Occipital lobe (tissue), 2 donors: ENCODE results near the gene STXBP6. TPM values are rescaled to one million over a fixed set of nuclear protein-coding genes. Genes with fewer than 3 reads are reported as not detected.
"Not testable (repeated sequence)": the region's sequence is repeated elsewhere in the genome, so short reads cannot be mapped to it uniquely, and the experiment has no call there.

Source experiments
- DNase-seq: peaks from one replicate; lab custom pipeline; 2025; lab: John Stamatoyannopoulos, UW
- total RNA-seq: library from RNA; depleted of rRNA; stranded (reverse); fragments of >200 nt; gene quantifications from one replicate; pipeline ENCODE4 v1.2.3, GENCODE V29; 2014

Gene STXBP6
- total RNA-seq, 1 donor from 2014 or later = 11.9 TPM

DNA sequence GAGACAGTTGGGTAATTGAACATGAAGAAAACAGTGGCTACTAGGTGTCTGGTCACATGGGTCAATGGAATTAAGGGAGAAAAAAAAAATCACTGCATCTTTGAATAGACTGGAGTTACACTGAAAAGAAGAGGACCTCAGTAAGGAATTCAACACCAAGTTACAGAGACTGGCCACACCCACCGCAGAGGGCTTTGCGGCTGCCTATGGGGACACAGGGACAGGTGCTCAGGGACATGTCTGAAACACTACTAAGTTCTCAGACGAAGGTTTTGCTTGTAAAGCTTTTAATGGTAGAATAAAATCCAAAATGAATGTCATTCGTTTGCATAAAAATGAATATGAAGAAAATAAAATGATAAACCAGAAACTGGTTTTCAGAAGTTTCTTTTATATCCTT, 93.8 kb downstream of the STXBP6 start:
- no peak for DNase-seq

DNA sequence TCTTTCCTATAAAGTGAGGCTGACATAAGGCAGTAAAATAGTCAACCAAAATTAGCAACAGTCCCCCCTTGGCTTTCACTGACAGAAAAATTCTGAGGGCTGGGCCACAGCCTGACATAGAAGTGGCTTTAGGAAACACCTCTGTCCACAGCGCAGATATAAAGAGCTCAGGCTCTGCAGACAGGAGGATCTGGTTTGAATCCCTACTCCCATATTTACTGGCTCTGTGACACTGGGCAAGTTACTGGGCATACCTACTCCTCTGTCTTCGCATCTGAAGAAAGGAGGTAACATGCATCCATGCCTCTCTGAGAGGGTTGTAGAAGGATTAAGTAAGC, 95.3 kb downstream of the STXBP6 start:
- no peak for DNase-seq

DNA sequence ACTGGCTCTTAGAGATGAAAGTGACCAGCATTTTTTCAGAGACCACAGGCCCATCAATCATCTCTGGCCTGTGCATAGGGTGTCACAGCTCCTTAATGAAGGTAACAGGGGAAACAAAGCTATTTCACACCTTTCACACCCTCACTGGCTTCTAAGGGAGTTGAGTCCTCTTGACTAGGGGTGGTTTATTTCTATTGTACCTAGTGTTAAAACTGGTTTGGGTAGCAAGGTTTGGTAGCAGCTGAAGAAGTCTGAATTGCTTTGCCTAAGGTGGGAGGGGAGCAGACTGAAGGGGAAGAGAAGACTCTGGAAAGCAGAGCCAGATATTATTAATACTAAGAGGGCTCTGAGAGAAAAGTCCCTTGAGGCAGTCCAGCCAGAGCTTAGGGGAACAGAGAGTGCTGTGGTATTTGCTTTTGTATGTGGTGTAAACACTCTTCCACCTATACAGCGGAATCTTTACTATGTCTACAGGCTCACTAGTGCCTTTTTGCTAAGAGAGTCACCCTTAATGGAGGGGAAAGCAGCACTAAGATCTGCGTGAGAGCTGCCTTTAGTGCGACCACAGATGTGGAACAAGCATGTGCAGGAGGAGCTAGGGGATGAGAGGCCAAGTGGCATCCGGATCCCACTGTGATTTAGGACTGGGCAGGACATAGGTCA, 95.8 kb downstream of the STXBP6 start:
- DNase-seq = no peak

DNA sequence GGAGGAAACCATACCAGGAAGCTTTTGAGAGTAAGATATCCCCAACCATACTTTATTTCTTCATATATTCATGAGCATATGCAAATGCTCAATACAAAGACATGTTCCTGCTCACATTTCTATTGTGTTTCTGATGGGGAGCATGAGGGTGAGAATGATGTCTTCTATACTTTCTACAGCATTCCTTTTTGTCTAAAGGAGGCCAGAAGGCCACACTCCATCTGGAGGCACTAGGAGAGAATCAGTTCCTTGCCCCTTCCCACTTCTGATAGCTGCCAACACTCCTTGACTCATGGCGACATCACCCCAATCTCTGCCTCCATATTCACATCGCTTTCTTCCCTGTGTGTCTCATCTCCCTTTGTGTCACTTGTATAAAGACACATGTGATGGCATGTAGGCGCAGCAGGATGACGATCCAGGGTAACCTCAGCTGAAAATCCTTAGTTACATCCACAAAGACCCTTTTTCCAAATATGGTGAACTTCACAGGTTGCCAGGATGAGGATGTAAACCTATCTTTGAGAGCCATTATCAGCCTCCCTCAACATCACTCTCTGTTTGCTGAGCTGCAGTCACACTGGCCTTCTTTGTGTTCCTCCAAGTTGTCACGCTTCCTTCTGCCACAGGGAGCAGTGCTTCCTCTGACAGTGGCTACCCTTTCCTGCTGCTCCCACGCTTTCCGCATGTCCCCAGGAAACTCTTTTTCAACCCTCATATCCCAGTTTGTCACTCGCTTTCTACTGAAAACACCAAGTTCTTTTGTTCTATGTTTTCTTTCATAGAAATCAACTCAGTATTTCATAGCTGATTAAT, 96.9 kb downstream of the STXBP6 start:
- DNase-seq = peak; percentile 8

DNA sequence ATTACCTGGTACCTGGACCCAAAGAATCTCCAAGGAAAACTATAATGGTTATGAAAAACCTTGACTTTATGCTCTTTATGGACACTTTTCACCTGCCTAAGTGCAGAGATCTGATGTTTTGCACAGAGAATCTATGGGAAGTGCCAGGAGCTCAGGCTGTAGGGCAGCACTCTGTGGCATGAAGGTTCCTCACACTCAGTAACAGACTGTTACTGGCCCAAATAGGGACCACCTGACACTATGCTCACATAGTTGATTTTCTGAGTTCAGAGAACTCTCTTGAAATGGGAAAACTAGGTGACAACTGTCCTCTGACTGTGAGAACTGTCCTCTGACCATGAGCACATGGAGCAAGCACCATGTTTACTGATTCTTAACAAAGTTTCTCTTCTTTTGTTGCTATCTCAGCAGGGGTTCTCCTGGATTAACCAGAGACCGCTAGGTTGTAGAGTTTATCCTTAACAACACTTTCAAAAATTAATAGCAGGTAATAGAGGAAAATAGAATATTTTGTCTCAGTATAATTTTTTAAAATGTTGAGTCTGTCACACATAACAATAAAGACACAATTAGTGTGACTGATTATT, 101.6 kb downstream of the STXBP6 start:
- no peak for DNase-seq

DNA sequence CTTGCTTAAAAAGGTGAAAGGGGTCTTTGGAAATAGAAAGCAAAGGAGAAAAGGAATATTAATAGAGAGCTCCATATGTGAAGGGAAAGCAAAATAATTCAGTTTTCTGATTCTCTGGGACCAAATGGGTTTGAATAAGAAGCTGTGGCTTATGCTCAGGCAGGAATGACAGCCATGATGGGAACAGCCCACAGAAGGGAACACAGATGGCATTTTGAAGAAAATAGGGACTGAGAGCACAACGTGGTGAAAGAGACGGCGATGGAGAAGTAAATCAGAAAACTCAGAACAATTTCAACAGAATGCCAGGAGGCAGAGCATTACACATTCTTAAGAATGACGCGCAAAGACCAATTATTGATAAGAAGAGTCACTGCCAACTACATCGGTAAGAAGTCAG, 102.8 kb downstream of the STXBP6 start:
- DNase-seq = no peak

DNA sequence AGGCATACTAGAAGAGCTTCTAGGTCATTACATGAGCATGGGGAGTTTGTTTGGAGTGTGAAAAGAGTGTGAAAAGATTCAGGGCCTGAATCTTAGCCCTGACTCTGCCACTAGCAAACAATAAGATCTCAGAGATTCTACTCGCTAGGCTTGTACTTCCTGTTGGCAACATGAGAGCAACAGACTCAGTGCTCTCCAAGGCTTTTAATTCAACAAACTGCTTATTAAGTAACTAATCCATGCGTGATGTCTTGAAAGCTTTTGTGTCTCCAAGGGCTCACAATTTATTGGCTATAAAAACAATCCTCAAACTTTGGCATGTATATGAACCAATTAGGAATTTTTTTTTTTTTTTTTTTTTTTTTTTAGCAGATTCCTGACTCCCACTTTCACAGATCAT, 105.1 kb downstream of the STXBP6 start:
- DNase-seq = no peak

DNA sequence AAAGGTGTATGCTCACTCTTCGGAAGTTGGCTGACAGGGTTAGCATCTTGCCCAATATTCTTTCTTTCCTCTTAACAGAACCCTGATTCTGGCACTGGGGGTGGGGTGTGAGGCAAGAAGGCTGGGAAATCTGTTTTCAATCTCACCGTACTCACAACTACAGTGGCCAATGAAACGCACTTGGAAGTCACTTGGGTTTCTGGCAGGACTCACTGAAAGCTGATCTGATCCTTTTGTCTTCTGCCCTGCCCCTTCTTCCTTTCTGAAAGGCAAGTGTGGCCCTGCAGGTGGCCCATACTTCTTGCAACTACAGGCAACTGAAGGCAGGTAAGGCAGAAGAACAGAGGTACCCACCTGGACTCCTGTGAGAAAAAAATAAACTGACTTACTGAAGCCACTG, 106.9 kb downstream of the STXBP6 start:
- DNase-seq = no peak

DNA sequence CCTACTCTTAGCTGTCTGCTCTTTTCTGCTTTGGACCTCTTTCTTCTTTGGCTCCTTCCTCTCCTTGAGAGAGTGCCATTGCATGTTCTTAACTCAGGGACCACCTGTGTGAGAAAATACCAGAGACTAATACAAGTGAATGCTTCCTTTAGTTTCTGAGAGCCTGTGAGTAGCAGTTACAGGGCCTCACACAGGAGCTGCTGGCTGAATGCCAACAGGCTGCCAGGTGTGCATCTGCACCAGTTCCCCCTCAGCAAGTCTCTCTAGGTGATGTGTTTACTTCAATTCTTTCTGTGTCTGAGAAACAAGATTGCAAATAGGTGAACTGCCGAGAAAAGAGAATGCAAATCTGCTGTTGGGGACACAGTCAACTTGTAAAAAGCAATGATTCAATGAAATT, 108.2 kb downstream of the STXBP6 start:
- no peak for DNase-seq

DNA sequence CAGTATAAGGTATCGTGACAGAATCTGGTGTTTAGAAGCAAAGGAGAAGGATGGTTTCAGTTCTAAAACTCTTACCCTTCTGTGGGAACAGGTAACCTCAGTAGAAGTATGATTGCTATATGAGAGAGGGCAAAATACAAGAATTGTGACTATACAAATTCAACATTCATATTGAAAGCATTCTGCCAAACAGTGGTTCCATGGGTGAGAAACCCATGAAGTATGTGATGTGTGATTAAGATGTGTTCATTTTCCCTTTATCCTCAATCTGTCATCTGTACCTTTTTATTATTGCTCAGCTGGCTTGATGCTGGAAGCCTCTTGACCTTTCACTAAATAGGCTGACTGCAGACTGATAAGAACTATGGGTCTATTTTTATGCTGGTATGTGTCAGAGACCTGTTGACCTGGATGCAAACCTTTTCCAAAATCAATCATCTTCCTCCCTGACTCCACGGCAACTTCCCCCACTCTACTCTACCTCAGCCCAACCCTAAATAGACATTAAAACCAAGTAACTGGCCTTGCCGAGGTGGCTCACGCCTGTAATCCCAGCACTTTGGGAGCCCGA, 109.6 kb downstream of the STXBP6 start:
- no peak for DNase-seq

DNA sequence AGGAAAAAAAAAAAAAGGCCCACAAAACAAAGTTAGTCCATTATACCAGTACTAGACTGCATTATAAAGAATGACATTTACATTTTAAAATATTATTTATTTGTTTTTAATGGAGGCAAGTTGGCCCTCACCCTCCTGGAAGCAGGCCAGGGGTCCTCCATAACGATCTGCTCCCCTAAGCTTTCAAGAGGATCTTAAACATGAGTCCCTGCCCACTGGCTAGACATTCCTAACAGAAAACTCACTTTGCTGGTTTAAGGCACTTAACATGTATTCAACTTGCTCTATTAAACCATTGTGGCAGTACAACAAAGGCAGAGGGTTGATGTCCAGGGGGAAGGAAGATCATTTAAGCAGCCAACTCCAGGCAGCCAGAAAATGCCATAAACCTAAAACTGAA, 111.4 kb downstream of the STXBP6 start:
- DNase-seq = no peak

DNA sequence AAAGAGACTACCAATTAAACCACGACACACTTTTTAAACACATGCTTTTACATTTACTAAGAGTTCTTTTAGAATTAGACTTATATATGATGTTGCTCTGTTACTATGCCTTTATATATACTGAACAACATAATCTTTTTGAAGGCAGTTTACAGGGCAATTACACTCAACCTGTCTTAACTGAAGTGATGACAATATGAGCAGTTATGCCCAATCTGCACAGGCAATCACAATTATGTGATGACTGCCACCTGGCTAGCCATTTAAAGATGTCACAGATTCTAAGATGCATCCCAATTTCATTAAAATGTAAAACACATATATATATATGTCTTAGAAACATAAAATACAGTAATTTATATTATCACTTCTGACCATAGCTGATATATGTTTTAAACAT, 112.6 kb downstream of the STXBP6 start:
- no peak for DNase-seq

DNA sequence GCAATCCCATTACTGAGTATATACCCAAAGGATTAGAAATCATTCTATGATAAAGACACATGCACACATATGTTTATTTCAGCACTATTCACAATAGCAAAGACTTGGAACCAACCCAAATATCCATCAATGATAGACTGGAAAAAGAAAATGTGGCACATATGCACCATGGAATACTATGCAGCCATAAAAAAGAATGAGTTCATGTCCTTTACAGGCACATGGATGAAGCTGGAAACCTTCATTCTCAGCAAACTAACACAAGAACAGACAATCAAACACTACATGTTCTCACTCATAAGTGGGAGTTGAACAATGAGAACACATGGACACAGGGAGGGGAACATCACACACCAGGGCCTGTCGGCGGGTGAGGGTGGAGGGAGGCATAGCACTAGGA, 113.2 kb downstream of the STXBP6 start:
- DNase-seq = not testable (repeated sequence)

DNA sequence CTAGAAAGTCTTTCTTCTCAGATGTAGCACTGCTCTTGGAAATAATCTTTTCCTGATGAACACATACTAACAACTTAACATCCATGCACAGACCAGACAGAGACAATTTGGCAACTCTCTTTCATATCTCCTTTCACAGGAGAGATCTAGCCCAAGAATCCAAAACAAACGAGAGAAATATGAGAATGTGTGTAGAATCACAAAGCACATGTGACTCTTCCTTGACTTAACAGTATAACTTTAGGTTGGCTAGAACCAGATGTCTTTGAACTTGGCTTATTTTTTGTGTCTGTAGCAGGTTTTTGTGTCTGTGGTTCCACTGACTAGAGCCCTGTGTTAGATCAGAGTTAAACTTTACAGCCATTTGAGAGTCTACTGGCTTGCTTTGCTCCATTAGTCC, 114.2 kb downstream of the STXBP6 start:
- no peak for DNase-seq

DNA sequence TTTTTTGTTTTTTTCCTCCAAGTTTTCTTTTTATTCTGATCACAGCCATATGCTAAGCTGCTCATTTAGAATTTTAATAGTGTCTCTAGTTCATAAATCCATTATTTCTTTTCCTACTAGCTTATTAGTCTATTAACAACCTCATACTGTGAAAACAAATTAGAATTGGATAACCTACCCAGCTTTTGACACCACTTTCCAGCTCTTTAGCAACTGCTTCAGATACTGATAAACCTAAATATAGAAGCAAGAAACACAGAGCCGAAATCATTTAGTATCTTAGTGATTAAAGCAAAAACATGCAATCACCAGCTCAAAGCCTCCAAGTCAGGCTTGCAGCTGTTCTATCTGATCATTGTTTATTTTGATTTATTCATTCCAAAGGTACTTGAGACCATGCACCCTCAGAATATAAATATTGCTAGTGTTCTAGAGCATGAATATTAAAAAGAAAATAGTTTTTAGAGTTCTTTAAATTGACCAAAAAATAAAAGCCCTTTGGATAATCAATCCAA, 121.5 kb downstream of the STXBP6 start:
- DNase-seq = no peak

DNA sequence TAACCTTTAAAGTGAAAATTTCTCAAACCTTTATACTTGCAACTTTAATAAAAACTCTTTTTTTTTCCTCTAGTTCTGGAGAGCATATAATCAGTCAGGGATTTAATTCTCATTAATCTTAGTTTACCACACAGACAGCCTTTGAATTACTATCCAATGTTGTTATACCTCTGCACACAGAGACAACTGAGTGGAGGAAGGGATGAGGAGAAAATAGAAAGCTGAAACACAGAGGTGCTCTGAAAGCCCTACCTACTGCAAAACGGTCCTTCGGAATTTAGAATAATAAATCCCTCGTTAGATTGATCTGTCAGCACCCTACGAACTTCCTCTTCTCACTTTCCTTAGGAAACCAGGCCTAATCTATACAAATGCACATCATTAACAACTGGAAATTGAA, 122.1 kb downstream of the STXBP6 start:
- DNase-seq = no peak

DNA sequence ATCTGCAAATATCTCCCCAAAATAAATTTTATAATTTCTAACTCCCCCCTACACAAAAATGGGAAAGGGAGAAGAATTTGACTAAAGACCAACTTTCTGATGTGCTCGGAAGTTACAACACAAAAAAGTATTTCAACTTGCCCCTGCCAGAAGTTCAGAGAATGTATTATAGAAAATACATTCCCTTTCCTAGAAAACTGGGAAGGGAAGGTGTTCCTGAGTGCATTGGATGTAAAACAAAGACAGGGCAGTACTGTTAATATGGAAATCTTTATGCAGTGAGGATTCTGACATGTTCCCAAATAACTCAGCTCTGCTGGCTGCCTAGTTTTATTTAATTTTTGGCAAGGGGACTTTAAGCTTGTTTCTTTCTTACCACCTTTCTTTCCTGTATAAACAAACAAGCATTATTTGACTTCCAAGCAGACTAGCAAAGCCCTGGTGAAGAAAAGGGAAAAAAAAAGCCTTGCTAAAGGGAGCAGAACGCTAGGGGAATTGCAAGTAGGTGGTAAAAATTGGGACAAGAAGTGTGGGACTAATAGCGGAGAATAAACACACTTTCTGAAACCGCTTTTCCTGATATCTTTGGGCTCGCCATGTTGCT, 124.1 kb downstream of the STXBP6 start:
- no peak for DNase-seq

DNA sequence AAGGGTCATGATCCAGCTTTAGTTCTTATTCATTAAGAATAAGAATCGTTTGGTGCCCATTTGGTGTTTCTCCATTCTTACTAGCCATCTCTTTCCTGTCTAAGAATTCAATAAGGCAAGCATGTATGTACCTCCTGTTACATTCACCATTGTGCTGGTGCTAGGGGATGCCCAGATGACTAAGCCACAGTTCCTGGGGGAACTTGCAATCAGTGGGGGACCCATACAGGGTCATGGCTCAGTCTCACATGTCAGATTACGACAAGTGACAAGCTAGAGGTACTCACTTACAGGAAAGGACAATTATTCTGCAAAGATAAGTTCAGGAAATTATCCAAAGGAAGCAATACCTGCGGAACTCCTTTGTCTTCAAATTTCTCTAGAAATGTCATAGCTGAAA, 125.4 kb downstream of the STXBP6 start:
- DNase-seq = no peak

DNA sequence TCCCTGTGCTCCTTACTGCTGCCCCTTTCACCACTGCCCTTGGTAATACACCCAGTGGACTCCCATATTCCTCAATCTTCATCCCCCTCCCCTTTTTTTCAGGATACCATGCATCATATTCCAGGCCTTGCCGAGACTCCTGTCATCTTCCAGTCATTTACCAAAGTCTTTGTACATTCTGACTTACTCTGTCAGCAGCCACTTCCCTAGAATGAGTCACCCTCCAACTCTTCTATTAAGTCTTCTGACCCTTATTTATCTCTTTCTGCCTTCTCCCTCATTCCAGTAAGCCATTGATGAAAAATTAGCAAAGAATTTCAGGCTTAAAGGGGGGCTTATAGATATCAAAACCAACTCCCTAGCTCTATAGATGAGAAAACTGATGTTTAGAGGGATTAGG, 128.0 kb downstream of the STXBP6 start:
- no peak for DNase-seq

DNA sequence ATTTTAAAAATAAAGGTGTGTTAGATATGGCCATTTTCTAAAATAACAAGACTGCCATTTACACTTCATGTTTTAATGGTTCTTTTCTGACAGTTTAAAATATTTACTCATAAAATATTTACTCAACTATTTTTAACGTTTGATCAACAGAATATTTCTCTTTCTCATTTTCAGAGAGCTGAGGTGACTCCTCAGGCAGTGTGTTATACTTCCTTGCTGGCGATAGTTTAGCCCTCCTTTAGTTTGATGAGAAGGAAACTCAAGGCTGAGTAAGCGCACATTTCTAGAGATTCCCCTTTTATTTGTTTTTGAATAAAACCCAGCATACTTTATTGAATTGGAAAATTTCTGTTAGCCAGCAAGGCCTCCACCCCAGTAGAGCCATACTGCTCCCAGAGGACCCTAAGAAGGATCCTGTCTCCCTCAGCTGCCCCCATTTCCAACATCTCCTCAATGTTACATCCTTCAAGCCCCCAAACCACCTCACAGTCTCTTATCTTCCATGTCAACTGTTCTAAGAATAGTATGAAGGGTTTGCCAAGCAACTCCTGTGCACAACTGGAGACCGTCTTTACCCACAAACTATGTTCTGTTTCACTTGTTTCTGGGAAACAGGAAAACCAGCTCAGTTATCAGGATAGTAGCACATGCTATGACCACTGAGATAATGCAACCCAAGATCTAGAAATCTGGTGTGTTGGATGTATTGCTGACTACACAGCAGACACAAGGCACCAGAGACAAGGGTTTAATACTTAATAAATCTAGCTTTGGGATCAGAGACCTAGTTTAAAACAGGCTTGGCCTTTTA, 129.5 kb downstream of the STXBP6 start:
- no peak for DNase-seq

DNA sequence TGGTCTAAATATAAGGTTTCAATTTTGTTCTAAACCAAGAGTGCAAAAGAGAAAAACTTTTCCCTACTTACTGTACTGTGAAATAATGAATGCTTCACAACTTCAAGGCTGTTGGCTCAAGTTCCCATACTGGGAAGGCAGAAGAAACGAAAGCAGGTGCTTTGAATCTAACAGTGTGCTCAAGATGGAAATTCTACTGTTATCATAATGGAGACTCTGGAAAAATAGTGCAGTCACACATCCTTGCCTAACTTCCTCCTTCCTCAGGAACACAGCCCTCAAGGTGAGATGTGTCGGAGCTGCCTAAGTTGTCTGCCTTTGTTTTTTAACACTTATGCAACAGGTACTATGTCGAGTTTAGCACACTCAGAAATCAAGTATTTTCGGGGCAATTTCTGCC, 131.1 kb downstream of the STXBP6 start:
- DNase-seq = no peak
